ENCODE measurements around the gene TNFRSF21.

TNFRSF21 gene

GRCh38 chr6:47288267-47289090 lies 21.2 kb downstream of the TNFRSF21 start:
- no peaks in the 10 kb centered on the region for H3K36me3 ChIP-seq (replicated peaks; ENCODE audit: insufficient read depth, low read length)

GRCh38 chr6:47286301-47286700 lies 23.4 kb downstream of the TNFRSF21 start:
- Histone ChIP-seq H3K4me1 (ENCODE audit: low read length) (no peaks in the 10 kb centered on the region), H3K27me3 (replicated peaks; ENCODE audit: insufficient read depth, low read length) (no peaks in the 10 kb centered on the region), H3K9me3 (replicated peaks; ENCODE audit: insufficient read depth, low read length) (no peaks in the 10 kb centered on the region), H3K27ac (ENCODE audit: low read length) (no peak overlapping the region), H2AFZ (ENCODE audit: low read length) (no peak overlapping the region), H3K79me2 (ENCODE audit: low read length) (no peaks in the 10 kb centered on the region), H3F3A (ENCODE audit: insufficient read depth, low read length) (no peaks in the 10 kb centered on the region), H3K4me3 (ENCODE audit: low read length) (no peak overlapping the region), H3K36me3 (replicated peaks; ENCODE audit: insufficient read depth, low read length) (no peaks in the 10 kb centered on the region), H3K9me2 (replicated peaks; ENCODE audit: insufficient read depth, low read length) (no peaks in the 10 kb centered on the region), H3K9ac (ENCODE audit: low read length) (no peak overlapping the region), H4K20me1 (ENCODE audit: insufficient read depth, low read length) (no peaks in the 10 kb centered on the region), H3K4me2 (ENCODE audit: low read depth, low read length) (no peak overlapping the region)
- TF ChIP-seq EZH2phosphoT487 (IDR thresholded peaks at IDR 0.05; ENCODE audit: low read length) (no peak), EZH2 (optimal IDR thresholded peaks at IDR 0.05; ENCODE audit: low read depth, low read length) (no peak), CTCF (IDR thresholded peaks at IDR 0.05; ENCODE audit: low read length) (no peak)
- no peak for DNase-seq

More at GRCh38 chr6:47288267-47289090, 21.2 kb downstream of the TNFRSF21 start:
- DNase-seq = no peak
- H3K9ac ChIP-seq (ENCODE audit: low read length) = no peak overlapping the region
- H3K4me2 ChIP-seq (ENCODE audit: low read depth, low read length) = no peak overlapping the region
- no peak overlapping the region for H3K4me3 ChIP-seq (ENCODE audit: low read length)
- no peaks in the 10 kb centered on the region for H3K9me3 ChIP-seq (replicated peaks; ENCODE audit: insufficient read depth, low read length)
- H3K79me2 ChIP-seq (ENCODE audit: low read length) = no peaks in the 10 kb centered on the region
- no peaks in the 10 kb centered on the region for H3K4me1 ChIP-seq (ENCODE audit: low read length)
- TF ChIP-seq EZH2 (optimal IDR thresholded peaks at IDR 0.05; ENCODE audit: low read depth, low read length) = no peak
- TF ChIP-seq EZH2phosphoT487 (IDR thresholded peaks at IDR 0.05; ENCODE audit: low read length) = no peak
- no peak for TF ChIP-seq CTCF (IDR thresholded peaks at IDR 0.05; ENCODE audit: low read length)
- no peak overlapping the region for H2AFZ ChIP-seq (ENCODE audit: low read length)
- no peaks in the 10 kb centered on the region for H4K20me1 ChIP-seq (ENCODE audit: insufficient read depth, low read length)
- no peaks in the 10 kb centered on the region for H3K27me3 ChIP-seq (replicated peaks; ENCODE audit: insufficient read depth, low read length)
- H3F3A ChIP-seq (ENCODE audit: insufficient read depth, low read length) = no peaks in the 10 kb centered on the region
- no peaks in the 10 kb centered on the region for H3K9me2 ChIP-seq (replicated peaks; ENCODE audit: insufficient read depth, low read length)
- H3K27ac ChIP-seq (ENCODE audit: low read length) = no peak overlapping the region

- Histone ChIP-seq H2AFZ (ENCODE audit: low read length) (no peak overlapping the region), H4K20me1 (ENCODE audit: insufficient read depth, low read length) (no peaks in the 10 kb centered on the region), H3K9me2 (replicated peaks; ENCODE audit: insufficient read depth, low read length) (no peaks in the 10 kb centered on the region), H3K4me2 (ENCODE audit: low read depth, low read length) (no peak overlapping the region), H3K4me3 (ENCODE audit: low read length) (no peak overlapping the region), H3K79me2 (ENCODE audit: low read length) (no peaks in the 10 kb centered on the region), H3K36me3 (replicated peaks; ENCODE audit: insufficient read depth, low read length) (no peaks in the 10 kb centered on the region), H3K27ac (ENCODE audit: low read length) (no peak overlapping the region), H3K9ac (ENCODE audit: low read length) (no peak overlapping the region), H3K27me3 (replicated peaks; ENCODE audit: insufficient read depth, low read length) (no peaks in the 10 kb centered on the region), H3K4me1 (ENCODE audit: low read length) (no peaks in the 10 kb centered on the region), H3F3A (ENCODE audit: insufficient read depth, low read length) (no peaks in the 10 kb centered on the region), H3K9me3 (replicated peaks; ENCODE audit: insufficient read depth, low read length) (no peaks in the 10 kb centered on the region)
- no peak for DNase-seq
- TF ChIP-seq EZH2 (optimal IDR thresholded peaks at IDR 0.05; ENCODE audit: low read depth, low read length) (no peak), EZH2phosphoT487 (IDR thresholded peaks at IDR 0.05; ENCODE audit: low read length) (no peak), CTCF (IDR thresholded peaks at IDR 0.05; ENCODE audit: low read length) (no peak)
Observed at GRCh38 chr6:47283993-47284392, 25.7 kb downstream of the TNFRSF21 start.
